Measurements from ENCODE around the gene TYRO3.
"Not testable (repeated sequence)": the region's sequence is repeated elsewhere in the genome, so short reads cannot be mapped to it uniquely, and the experiment has no call there.

TYRO3 gene

GRCh38 chr15:41575282-41575681 lies 16.3 kb downstream of the TYRO3 start:
- DNase-seq, result no peak

- peak; percentile 66 for DNase-seq
These were observed 19.1 kb downstream of the TYRO3 start for GRCh38 chr15:41577863-41578735.

- no peak for DNase-seq
These were observed 19.8 kb downstream of the TYRO3 start for GRCh38 chr15:41578736-41579383.

- no peak for DNase-seq
These were observed 22.1 kb downstream of the TYRO3 start for GRCh38 chr15:41581110-41581509.

GRCh38 chr15:41583795-41584194 lies 24.8 kb downstream of the TYRO3 start:
- no peak for DNase-seq

- no peak for DNase-seq
These were observed 25.7 kb downstream of the TYRO3 start for GRCh38 chr15:41584636-41585126.

- peak; percentile 85 for DNase-seq
These were observed 26.4 kb downstream of the TYRO3 start for GRCh38 chr15:41585127-41586047.

GRCh38 chr15:41586531-41587282 lies 27.7 kb downstream of the TYRO3 start:
- not testable (repeated sequence) for DNase-seq

GRCh38 chr15:41589018-41589417 lies 30.0 kb downstream of the TYRO3 start:
- not testable (repeated sequence) for DNase-seq

- DNase-seq, result not testable (repeated sequence)
These were observed 30.6 kb downstream of the TYRO3 start for GRCh38 chr15:41589571-41589970.

- DNase-seq, result not testable (repeated sequence)
These were observed 32.2 kb downstream of the TYRO3 start for GRCh38 chr15:41591217-41591616.

- not testable (repeated sequence) for DNase-seq
These were observed 33.7 kb downstream of the TYRO3 start for GRCh38 chr15:41592718-41593117.

GRCh38 chr15:41594801-41595746 lies 36.1 kb downstream of the TYRO3 start:
- no peak for DNase-seq

GRCh38 chr15:41596972-41597371 lies 38.0 kb downstream of the TYRO3 start:
- DNase-seq, result no peak

GRCh38 chr15:41597787-41598186 lies 38.8 kb downstream of the TYRO3 start:
- no peak for DNase-seq

GRCh38 chr15:41599061-41599460 lies 40.0 kb downstream of the TYRO3 start:
- DNase-seq, result no peak

- no peak for DNase-seq
These were observed 44.5 kb downstream of the TYRO3 start for GRCh38 chr15:41603411-41603935.

- DNase-seq, result peak; percentile 77
These were observed 45.2 kb downstream of the TYRO3 start for GRCh38 chr15:41603941-41604911.

GRCh38 chr15:41605566-41605965 lies 46.6 kb downstream of the TYRO3 start:
- no peak for DNase-seq

Measured in femur (tissue), 1 donor.